ENCODE data around the gene TMEM132C.

TMEM132C gene

DNA sequence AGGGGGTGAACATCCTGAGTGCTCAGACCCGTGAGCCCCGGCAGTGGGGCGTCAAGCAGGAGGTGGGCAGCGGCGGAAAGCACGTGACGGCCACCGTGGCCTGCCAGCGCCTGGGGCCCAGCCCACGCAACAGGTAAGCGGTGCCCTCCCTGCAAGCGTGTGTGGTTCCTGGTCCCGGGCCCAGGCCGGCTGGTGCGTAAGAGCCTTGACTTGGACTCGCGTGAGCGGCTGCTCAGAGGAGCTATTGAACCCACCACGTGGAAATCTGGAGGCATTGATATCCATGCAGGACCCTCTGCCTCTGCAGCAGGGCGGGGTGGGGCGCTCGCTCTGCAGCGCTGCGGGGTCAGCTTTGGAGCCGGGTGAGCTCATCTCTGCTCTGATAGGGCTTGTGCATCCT lies 277.0 kb downstream of the TMEM132C start:
- in situ Hi-C loops (cut with HindIII; ENCODE audit: low sequenced_read_pairs): no loop called here

DNA sequence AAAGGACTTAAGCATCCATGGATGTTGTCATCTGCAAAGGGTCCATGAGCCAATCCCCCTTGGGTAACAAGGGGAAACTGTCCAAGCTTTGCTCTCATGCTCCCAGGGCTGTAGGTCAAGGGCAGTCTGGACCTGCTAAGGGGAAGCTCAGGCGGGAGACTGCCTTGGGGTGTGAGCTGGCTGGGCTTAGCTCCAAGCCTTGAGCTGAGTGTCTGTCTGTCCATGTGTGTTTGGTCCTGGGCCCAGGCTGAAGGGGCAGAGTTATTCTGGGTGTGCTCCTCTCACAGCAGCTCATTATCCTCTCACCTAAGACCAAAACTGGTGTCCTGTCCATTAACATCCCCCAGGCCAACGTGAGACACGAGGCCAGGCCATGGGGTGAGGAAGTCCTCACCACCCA lies 282.0 kb downstream of the TMEM132C start:
- in situ Hi-C loops (cut with HindIII; ENCODE audit: low sequenced_read_pairs): no loop called here

DNA sequence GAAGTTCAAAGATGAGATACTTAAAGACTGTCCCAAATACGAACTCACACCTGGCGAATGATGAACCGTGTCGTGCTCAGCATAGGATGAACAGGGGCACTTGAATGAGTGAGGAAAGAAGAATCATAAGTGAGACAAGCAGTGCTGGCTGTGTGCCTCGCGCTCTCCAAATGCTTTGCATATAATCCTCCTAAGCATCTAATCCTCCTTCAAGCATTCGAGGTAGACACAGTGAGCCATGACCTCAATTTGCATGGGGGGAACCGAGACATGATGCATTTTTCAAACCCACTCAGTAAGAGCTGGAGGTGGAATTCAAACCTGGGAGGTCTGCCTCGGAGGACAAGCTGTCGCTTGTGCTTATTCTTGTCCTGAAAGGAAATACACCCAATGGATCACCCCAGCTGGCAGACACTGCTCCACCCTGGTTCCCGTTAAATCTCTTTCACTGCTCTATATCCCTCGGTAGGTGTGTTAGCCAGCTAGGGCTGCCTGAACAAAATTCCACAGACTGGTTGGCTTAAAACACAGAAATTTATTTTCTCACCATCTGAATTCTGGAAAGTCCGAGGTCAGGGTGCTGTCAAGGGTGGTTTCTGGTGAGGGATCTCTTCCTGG lies 282.7 kb downstream of the TMEM132C start:
- in situ Hi-C loops (cut with HindIII; ENCODE audit: low sequenced_read_pairs): no loop called here

DNA sequence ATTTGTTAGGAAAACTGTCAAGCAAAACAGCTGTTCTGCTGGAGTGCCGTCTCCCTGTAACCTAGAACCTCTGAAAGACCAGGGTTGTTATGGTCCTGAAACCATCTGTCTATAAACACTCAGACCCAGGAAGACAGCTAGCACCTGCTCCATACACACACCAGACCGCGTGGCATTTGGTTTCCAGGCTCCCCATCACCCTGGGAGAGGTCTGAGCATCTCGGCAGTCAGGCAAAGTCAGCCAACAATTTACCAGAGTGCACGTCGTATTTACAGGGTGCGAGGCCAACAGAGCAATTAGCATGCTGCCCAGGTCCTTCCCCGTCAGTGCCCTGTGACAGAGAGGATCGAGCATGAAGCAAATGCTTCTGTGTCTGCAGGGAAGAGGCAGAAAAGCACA lies 284.3 kb downstream of the TMEM132C start:
- in situ Hi-C loops (cut with HindIII; ENCODE audit: low sequenced_read_pairs): no loop called here

DNA sequence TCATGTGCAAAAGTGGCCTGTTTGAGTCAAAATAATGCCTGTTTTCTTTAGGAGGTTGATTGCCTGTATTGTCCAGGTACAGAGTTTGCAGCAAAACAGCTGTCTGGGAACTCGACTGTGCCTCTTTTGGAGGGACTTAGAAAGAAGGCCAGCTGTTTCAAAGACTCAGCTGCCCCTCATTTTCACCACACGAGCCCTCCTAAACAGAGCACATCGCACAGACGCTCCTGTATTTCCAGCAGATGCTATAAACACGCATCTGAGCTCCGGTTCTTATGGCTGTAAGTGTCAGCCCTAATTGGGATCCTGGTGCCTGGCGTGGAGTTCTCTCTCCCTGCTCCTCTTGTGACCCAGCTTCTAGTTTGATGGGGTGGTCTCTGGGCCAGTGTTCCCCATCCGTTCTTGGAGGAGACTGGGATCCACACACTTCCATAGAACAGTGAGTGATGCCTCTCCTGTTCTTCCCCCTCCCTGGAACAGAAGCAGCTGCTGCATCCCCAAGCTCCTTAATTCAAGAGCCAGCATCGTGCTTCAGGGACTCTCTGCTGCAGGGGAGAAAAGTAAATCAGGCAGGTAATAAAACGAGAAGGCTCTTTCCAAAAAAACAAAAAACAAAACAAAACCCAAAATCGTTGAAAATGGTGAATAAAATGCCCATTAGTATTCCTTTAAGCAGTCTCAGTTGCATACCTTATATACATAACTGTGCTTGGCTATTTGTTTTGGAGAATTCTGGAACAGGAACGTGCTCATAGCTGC lies 287.8 kb downstream of the TMEM132C start:
- in situ Hi-C loops (cut with HindIII; ENCODE audit: low sequenced_read_pairs): no loop called here

DNA sequence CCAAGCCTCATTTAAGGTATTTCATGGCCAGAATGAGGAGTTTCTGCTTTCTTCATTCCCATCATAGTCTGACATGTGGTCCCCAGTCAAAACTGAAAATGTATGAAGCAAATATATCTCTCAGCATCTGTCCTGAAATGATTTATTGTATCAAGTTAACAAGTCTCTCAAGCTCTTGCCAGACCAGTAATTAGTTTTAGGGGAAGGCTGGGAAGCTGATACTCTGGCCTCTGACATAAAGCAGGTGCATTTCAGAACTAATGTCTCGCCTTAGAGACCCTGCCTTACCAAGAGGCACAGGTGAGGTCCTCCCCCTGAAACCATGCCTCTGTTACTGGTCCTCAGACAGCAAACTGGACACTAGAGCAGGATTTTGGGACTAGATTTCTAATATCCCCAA lies 290.3 kb downstream of the TMEM132C start:
- in situ Hi-C loops (cut with HindIII; ENCODE audit: low sequenced_read_pairs): no loop called here

DNA sequence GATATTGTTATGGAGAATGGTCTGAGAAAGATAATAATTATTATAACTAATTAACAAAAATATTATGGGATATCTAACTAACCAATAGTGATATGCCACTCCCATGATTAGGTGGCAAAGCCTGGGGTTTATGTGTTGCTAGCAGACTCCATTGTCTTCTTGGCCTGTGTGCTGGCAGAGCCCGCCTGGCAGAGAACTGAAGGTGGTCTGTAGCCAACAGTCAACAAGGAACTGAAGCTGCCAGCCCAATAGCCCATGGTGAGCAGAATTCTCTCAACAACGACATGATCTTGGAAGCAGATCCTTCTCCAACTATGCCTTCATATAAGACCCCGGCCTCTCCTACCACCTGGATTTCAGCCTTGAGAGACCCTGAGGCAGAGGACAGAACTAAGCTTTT lies 298.0 kb downstream of the TMEM132C start:
- in situ Hi-C loops (cut with HindIII; ENCODE audit: low sequenced_read_pairs): loop anchor here (5.0 kb wide), 1 partner anchor 52 kb away; no protein-coding TSS in a partner anchor

DNA sequence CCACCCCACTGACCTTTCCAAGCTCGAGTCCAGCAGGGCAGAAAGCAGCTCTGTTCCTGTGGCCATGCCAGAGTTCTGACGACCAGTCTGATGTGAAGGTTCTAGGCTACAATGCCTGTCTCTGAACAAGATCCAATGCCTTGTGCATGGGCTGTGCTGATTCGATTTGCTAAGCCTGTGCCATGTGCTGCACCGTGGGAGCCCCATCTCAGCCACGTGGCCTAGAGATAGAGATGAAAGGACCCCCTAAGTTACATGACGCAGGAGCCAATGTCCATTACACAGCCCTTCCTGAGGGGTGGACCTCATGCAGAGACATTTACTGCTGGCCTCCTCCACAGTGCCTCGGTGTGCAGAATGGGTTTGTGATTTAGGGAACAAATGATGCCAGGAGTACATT lies 300.8 kb downstream of the TMEM132C start:
- in situ Hi-C loops (cut with HindIII; ENCODE audit: low sequenced_read_pairs): no loop called here

DNA sequence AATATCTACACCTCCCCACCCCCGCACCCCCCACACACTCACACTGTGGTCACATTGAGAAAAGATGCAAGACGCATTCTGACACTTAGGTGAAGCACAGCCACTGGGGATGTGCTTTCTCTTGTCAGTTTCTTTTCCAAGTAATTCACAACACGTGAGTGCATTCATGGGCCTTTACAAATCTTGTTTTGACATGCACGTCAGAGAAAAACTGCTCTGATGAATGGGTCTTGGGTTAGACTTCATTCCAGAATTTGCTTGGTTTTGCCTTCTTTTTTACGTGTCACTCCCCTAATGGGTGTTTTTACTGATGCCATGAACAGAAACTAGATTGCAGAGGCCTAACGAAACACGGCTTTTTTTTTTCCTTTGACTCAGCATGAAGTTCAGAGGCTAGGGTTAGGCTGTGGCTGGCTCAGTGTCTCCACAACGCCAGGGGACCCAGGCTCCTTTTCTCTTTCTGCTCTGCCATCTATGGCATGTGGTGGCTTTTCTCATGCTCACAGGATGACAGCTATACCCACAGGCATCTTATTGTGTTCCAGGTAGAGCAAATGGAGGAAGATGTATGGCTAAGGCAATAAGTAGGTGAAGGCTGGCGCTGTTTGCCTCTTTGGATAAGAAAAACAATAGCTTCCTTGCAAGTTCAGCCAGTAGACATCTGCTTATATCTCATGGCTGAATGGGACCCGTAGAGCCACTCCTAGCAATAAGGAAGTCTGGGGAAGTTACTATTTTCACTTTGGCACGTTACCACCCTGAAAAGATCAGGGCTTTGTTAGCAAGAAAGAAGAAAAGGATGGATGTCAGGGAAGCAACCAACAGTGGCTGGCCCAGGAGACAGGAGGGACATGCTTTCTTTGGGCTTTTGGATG lies 303.5 kb downstream of the TMEM132C start:
- in situ Hi-C loops (cut with HindIII; ENCODE audit: low sequenced_read_pairs): no loop called here

DNA sequence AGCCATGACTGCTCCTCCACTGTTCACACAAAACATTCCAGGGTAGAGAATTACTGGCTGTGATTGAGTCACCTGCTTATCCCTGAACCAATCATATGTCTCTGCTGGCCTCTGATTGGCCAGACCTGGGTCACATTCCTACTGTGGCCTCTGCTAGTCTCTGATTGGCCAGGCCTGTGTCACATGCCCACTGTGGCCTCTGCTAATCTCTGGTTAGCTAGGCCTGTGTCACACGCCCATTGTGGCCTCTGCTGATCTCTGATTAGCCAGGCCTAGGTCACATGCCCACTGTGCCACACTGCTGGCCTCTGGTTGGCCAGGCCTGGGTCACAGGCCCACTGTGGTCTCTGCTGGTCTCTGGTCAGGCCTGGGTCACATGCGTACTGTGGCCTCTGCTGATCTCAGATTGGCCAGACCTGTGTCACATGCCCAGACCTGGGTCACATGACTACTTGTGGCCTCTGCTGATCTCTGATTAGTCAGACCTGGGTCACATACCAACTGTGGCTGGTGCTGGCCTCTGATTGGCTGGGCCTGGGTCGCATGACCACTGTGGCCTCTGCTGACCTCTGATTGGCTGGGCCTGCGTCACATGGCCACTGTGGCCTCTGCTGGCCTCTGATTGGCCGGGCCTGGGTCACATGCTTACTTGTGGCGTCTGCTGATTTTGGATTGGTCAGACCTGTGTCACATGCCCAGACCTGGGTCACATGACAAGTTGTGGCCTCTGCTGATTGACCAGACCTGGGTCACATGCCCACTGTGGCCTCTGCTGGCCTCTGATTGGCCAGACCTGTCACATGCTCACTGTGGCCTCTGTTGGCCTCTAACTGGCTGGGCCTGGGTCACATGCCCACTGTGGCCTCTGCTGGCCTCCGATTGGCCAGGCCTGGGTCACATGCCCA lies 305.2 kb downstream of the TMEM132C start:
- in situ Hi-C loops (cut with HindIII; ENCODE audit: low sequenced_read_pairs): no loop called here

DNA sequence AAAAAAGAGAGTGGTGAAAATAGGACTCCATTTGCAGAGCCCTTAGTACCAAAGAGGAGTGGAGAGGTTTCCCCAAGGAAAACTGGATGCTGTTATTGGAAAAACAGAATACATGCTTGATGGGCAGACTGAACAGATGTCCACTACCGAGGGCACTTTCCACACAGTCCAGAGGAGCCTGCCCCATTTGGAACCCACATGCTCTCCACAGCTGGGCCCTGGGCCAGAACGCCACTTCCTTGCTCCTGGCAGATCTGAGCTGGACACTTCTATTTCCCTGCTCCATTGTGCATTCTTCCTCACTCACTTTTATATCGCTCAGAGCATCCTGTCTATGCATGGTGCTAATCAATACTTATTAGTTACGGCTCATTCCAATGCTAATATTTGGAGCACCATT lies 306.9 kb downstream of the TMEM132C start:
- in situ Hi-C loops (cut with HindIII; ENCODE audit: low sequenced_read_pairs): no loop called here

DNA sequence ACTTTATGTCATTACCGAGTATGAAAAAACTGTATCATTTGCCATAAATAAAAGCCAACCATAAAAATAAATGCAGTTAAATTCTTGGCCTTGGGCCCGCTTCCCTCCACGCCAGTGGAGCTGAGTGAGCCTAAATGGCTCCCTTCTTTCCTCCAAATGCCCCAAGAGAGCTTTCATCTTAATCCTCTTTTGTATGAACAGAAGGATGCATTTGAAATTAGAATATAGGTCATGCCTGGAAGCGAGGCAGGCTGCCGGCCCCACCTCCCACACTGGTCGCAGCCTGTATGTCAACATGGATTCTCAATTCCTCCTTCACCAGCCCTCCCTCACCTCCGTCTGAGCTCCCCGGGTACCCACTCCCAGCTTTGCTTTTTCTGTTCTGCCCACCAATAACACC lies 311.1 kb downstream of the TMEM132C start:
- in situ Hi-C loops (cut with HindIII; ENCODE audit: low sequenced_read_pairs): no loop called here

DNA sequence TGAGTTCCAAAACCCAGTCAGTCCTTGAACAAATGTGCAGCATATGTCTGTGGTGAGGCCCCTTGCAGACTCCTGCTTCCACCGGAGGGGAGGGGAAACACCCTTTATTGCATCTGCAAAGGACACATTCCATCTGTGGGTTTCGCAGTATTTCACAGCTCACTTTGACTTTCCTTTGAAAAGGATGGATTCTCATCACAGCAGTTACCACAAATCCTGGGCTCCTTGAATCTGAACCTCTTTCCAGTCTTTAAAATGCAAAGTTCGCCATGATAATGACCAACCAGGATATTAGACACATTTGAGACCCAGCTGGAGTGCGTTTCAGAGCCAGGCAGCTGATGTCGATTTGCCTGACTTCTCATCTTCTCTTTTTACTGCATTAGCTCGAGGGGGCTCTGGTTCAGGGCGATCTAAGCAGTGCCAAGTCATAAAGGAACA lies 314.4 kb downstream of the TMEM132C start:
- in situ Hi-C loops (cut with HindIII; ENCODE audit: low sequenced_read_pairs): no loop called here

DNA sequence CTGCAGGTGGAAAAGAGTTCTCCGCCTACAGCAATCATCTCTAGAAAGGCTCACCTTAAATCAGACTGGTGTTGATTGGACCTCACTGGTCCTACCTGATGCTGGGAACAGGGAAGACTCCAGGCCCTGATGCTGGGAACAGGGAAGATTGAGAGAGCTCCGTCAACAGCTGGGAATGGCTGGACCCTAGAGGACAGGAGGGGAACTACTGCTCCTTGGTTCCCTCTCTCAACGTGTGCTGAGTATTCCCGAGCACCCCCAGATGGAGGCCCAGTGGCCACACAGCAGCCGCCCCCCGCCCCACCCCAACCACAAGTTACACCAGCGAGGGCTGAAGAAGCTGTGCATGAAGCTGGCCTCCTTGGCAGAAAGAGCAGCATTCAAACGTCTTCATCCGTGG lies 316.5 kb downstream of the TMEM132C start:
- in situ Hi-C loops (cut with HindIII; ENCODE audit: low sequenced_read_pairs): no loop called here

DNA sequence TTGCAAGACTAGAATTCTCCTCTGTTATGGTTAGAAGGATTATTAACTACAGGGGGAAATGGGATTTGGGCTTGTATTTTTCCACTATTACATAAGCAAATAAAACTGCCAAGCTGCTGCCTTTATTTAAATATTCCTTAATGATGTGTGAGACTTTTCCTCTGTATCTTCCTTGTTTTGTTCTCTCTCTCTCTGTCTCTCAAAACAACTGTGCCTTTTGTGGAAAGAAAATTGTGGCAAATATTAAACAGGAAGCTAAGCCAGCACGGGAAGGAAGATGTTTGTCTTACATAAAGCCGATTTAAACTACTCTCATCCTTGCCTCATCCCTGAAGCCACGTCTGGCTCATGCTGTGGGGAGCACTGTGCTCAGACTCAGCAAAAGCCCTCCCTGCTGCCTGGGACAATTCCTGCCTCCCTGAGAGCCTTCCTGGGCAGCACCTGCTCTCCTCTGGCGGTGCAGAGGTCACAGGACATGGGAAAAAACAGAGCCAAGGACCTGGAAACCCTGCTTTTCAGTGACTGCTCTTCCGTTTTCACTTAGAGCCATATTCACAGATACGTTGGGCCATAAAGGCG lies 319.6 kb downstream of the TMEM132C start:
- in situ Hi-C loops (cut with HindIII; ENCODE audit: low sequenced_read_pairs): no loop called here

DNA sequence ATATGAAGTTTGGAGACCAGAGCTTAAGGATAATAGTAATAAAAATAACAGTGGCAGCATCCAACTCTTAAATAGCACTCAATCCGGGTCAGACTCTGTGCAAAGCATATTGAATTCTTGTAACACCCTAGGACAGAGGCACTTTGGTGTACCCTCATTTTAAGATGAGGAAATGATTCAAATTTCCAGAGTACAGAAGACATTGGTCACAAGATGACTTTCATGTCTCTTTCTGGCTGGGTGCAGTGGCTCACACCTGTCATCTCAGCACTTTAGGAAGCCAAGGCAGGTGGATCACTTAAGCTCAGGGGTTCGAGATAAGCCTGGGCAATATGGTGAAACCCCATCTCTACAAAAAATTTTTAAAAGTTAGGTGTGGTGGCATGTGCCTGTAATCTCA lies 320.9 kb downstream of the TMEM132C start:
- in situ Hi-C loops (cut with HindIII; ENCODE audit: low sequenced_read_pairs): no loop called here

DNA sequence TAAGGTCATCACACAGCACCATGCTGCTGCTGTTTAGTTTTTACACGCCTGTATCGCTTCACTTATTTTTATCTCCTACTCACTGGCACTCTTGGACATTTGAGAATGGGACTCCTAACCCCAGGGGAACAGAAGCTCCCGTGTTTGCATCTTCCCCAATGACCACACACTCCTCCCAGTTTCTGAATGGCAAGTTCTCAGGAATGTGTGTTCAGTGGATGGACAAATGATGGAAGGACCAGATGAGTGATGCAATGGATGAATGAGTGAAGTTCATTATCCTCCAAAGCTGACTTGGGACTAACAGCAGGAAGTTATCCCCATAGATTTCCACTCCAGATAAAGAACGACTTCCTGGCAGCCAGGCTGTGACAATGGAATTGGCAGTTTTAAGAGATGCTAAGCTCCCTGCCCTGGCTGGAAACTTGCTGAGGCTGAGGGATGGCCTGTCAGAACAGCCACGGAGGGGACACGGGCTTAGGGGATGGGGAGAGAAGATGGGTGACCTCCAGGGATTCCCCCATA lies 325.3 kb downstream of the TMEM132C start:
- in situ Hi-C loops (cut with HindIII; ENCODE audit: low sequenced_read_pairs): no loop called here

DNA sequence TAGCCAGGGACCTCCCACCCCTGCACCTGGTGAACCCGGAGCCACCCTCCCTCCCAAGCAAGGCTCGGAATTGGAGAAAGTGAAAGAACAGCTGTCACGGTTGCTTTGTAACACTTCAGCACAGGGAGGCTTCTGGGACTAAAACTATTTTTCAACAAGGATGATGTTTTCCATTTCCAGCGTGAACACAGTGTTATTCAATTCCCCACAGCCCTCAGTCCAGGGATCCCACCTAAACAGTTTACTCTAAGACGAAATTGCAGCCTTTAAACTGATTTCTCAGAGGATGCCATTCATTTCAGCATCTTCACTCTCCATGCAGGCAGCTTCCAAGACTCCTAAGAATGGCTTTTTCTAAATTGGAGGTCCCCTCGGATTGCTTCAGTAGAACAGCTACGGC lies 327.6 kb downstream of the TMEM132C start:
- in situ Hi-C loops (cut with HindIII; ENCODE audit: low sequenced_read_pairs): no loop called here

DNA sequence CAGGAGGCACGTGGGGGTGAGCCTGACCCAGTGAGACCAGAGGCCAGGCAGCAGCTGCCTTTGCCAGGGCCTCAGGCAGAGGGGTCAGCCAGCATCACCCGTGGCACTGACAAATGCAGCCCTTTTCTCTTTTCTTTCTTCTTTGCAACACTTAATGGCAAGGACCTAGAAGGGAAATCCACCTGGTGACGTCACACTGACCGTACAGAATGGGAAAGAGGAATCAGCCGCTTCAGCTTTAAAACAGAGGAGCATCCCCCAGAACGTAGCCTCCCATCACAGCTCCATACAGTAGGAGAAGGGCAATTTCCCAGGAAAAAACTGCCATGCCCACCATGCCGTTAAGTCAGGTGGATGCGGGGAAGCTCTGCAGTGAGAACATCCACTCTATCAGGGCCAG lies 328.6 kb downstream of the TMEM132C start:
- in situ Hi-C loops (cut with HindIII; ENCODE audit: low sequenced_read_pairs): no loop called here

DNA sequence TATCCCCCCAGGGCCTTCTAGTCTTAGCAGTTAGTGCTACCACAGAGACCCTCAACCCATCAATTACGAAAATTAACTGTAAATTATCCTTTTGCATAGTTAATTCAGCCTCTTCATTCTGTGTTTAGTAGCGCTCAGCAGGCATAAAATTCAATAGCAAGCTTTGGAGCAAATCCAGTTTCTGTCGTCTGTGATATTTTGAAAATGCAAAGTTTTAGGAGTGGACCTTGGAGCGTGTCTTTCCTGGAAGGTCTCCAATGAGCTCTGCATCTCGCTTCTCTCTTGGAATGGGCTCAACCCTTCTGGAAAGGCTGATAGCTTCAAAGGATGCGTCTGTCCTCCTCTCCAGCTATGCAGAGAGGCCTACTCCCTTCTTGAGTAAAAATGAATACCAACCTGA lies 333.9 kb downstream of the TMEM132C start:
- in situ Hi-C loops (cut with HindIII; ENCODE audit: low sequenced_read_pairs): no loop called here
